ENCODE measurements around the gene COPA. TPM values are rescaled to one million over a fixed set of nuclear protein-coding genes. Genes with fewer than 3 reads are reported as not detected.
"Not testable (repeated sequence)": the region's sequence is repeated elsewhere in the genome, so short reads cannot be mapped to it uniquely, and the experiment has no call there.

Gene COPA
- total RNA-seq, 1 experiment from 2014 or later, result 118 TPM

GRCh38 chr1:160384812-160385211 lies 41.8 kb upstream of the COPA start:
- H2BK120ac ChIP-seq (ENCODE audit: low read depth, low read length, poor library complexity, severe bottlenecking); H4K91ac ChIP-seq (ENCODE audit: insufficient read length, low read depth, low read length); H3K79me2 ChIP-seq (ENCODE audit: insufficient read depth, low read length); H3K79me1 ChIP-seq (ENCODE audit: insufficient read depth, low read depth, low read length, poor library complexity, severe bottlenecking); H3K4ac ChIP-seq (ENCODE audit: low read depth, low read length); H2BK20ac ChIP-seq (ENCODE audit: low read depth, low read length, poor library complexity, severe bottlenecking); H3K27me3 ChIP-seq (ENCODE audit: insufficient read depth, low read length); H3K9ac ChIP-seq (ENCODE audit: extremely low read depth, insufficient read length, low read length); H3K9me3 Mint-ChIP-seq; H3K27me3 Mint-ChIP-seq (ENCODE audit: low read depth); H3K27ac ChIP-seq (ENCODE audit: insufficient read length, low read depth, low read length); H3K4me2 ChIP-seq (ENCODE audit: insufficient read depth, insufficient read length, low read length); H3K18ac ChIP-seq (ENCODE audit: insufficient read length, low read depth, low read length); H3T11ph ChIP-seq (ENCODE audit: low read length); H2BK15ac ChIP-seq (ENCODE audit: low read depth, low read length); H3K4me1 Mint-ChIP-seq; H3K23ac ChIP-seq (ENCODE audit: insufficient read length, low read depth, low read length); H3K4me1 ChIP-seq (ENCODE audit: insufficient read depth, low read length); H2BK12ac ChIP-seq (ENCODE audit: insufficient read length, low read depth, low read length); DNase-seq; H4K20me1 ChIP-seq (ENCODE audit: control insufficient read depth, insufficient read depth, insufficient read length); H2BK5ac ChIP-seq (ENCODE audit: insufficient read length, low read length); H2AK5ac ChIP-seq (ENCODE audit: insufficient read length, low read length); H3K14ac ChIP-seq (ENCODE audit: insufficient read depth, low read length); H3K9me3 ChIP-seq (ENCODE audit: control insufficient read depth, low read depth, low read length); H2AFZ ChIP-seq (ENCODE audit: low read length); H3K36me3 Mint-ChIP-seq (ENCODE audit: insufficient read depth in 1 of 3, low read depth in 3 of 3); H3K23me2 ChIP-seq (ENCODE audit: insufficient read length, low read depth, low read length, poor library complexity, severe bottlenecking); H3K27ac Mint-ChIP-seq; H4K8ac ChIP-seq (replicated peaks; ENCODE audit: insufficient read length, low read depth, low read length); H3K56ac ChIP-seq (ENCODE audit: insufficient read length, low read depth, low read length); H3K4me3 Mint-ChIP-seq; H4K5ac ChIP-seq (ENCODE audit: insufficient read length, low read depth, low read length): not testable (repeated sequence)
- no CpG with 5 or more reads among the region's 2 CpGs for WGBS (ENCODE audit: extremely low coverage, insufficient read length, low lambda C conversion rate)

All from H9 (cell line).